Testis (tissue), 2 donors: ENCODE measurements around the gene ZDHHC19.

Experiments used
- POLR2A ChIP-seq: fragments of 450-650 bp; IDR thresholded peaks from one replicate; pipeline ENCODE4 v1.6.1; 2017; ENCODE audit warnings: antibody characterized with exemption, mild to moderate bottlenecking, moderate library complexity
- TF ChIP-seq, protein P1 (sequence below), 3 experiments: fragments of 450-650 bp in 2 of 3; fragments of 200-600 bp in 1 of 3; sonication (generic) in 1 of 3; IDR thresholded peaks; one replicate each; pipeline ENCODE4 v1.5.1; 2016 to 2019; ENCODE audit warnings: antibody characterized with exemption in 3 of 3, mild to moderate bottlenecking in 2 of 3, moderate library complexity in 1 of 3

DNA sequence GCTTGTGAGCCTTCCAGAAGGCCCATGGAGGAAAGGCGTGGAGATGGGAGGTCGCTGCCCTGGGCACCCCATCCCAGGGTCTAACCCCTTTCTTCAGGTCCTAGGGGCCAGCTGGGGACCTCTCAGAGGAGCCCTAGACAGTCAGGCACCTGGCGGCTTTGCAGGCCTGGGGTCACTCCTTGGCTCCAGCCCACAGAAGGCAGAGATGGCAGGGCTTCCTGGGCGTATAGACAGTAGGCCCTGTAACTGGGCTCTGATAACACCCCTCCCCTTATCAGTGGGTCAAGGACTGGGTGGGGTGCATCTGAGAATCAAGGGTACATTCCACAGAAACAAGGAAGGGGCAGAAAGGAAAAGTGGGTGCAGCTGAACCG, 16.7 kb downstream of the ZDHHC19 start:
- TF ChIP-seq, protein P1, sequence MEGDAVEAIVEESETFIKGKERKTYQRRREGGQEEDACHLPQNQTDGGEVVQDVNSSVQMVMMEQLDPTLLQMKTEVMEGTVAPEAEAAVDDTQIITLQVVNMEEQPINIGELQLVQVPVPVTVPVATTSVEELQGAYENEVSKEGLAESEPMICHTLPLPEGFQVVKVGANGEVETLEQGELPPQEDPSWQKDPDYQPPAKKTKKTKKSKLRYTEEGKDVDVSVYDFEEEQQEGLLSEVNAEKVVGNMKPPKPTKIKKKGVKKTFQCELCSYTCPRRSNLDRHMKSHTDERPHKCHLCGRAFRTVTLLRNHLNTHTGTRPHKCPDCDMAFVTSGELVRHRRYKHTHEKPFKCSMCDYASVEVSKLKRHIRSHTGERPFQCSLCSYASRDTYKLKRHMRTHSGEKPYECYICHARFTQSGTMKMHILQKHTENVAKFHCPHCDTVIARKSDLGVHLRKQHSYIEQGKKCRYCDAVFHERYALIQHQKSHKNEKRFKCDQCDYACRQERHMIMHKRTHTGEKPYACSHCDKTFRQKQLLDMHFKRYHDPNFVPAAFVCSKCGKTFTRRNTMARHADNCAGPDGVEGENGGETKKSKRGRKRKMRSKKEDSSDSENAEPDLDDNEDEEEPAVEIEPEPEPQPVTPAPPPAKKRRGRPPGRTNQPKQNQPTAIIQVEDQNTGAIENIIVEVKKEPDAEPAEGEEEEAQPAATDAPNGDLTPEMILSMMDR (IDR thresholded peaks at IDR 0.05), result no peak
- TF ChIP-seq POLR2A, result no peak
